HepG2 (cell line): Measurements from ENCODE around the gene HAS3. TPM values are rescaled to one million over a fixed set of nuclear protein-coding genes. Genes with fewer than 3 reads are reported as not detected.
"Not testable (repeated sequence)": the region's sequence is repeated elsewhere in the genome, so short reads cannot be mapped to it uniquely, and the experiment has no call there.

Source experiments
- ATAC-seq: fragments of 200-7000 bp; cut with Tn5 transposase; 3 replicates; pipeline ENCODE4 v1.9.1; 2020; ENCODE audit warnings: mild to moderate bottlenecking, moderate library complexity
- BruUV-seq: library from RNA; stranded (reverse); fragments of 400-500 nt; replicated peaks from 2 replicates; lab custom pipeline; 2021; lab: Mats Ljungman, UMichigan
- CTCF ChIA-PET: fragments of 300-600 bp; formaldehyde crosslinking; extraction: SDS; loops from one replicate; lab custom pipeline; 2021; ENCODE audit warnings: low total read pairs, inconsistent platforms, low intra/inter-chr PET ratio; lab: Yijun Ruan, JAX
- POLR2A ChIA-PET: fragments of 350-600 bp; sonication (Branson Sonifier 250); formaldehyde crosslinking; loops from one replicate; lab custom pipeline; 2020; ENCODE audit warnings: antibody characterized with exemption, inconsistent platforms; lab: Yijun Ruan, JAX
- DNase-seq: peaks from one replicate; pipeline ENCODE4 v3.0.0-alpha.2; 2015; ENCODE audit warnings: low spot score
- FAIRE-seq: peaks from 3 replicates; lab custom pipeline; 2011; peaks lifted over from hg19 to GRCh38; lab: Jason Lieb, UNC
- H2AFZ ChIP-seq: one replicate; pipeline ENCODE4 v1.6.1; 2011; ENCODE audit warnings: low read length, inconsistent platforms
- H3K27ac ChIP-seq: fragments of 300-600 bp; 3 replicates; pipeline ENCODE4 v1.8.0; 2011; ENCODE audit warnings: mixed run types, mild to moderate bottlenecking, mixed read lengths, low read length, inconsistent platforms; ENCODE audit not compliant: insufficient read depth; ENCODE audit errors: extremely low read length
- H3K27me3 ChIP-seq, 2 experiments: fragments of 200-600 bp in 1 of 2; 2 replicates in 1 of 2; 3 replicates in 1 of 2; pipeline versions ENCODE4 v1.6.0 to v1.8.0; 2011; ENCODE audit warnings: low read length in 2 of 2, mild to moderate bottlenecking in 2 of 2, moderate library complexity in 2 of 2, inconsistent platforms in 1 of 2; ENCODE audit not compliant: insufficient read depth in 2 of 2, control insufficient read depth in 1 of 2
- H3K36me3 ChIP-seq, 2 experiments: fragments of 200-600 bp in 1 of 2; replicated peaks in 1 of 2; 2 replicates in 1 of 2; 3 replicates in 1 of 2; pipeline versions ENCODE4 v1.5.1 to v1.8.0; 2011; ENCODE audit warnings: low read length in 2 of 2, inconsistent platforms in 1 of 2; ENCODE audit not compliant: insufficient read depth in 2 of 2, control insufficient read depth in 1 of 2
- H3K4me1 ChIP-seq: 2 replicates; pipeline ENCODE4 v1.5.1; 2012; ENCODE audit warnings: low read length, inconsistent platforms; ENCODE audit not compliant: insufficient read depth
- H3K4me2 ChIP-seq: 2 replicates; pipeline ENCODE4 v1.6.0; 2011; ENCODE audit warnings: low read depth, low read length, inconsistent platforms
- H3K4me3 ChIP-seq, 3 experiments: fragments of 200-600 bp in 1 of 3; sonication (generic), shearing (Covaris generic) in 1 of 3; replicated peaks in 1 of 3; 2 replicates each; pipeline ENCODE4 v1.5.1; 2011 to 2016; ENCODE audit warnings: low read length in 3 of 3, inconsistent platforms in 2 of 3, low read depth in 2 of 3, mild to moderate bottlenecking in 2 of 3, control low read depth in 1 of 3, mixed read lengths in 1 of 3; ENCODE audit not compliant: insufficient read depth in 1 of 3
- H3K79me2 ChIP-seq: one replicate; pipeline ENCODE4 v1.6.1; 2011; ENCODE audit warnings: low read length, inconsistent platforms; ENCODE audit not compliant: insufficient read depth
- H3K9ac ChIP-seq: 2 replicates; pipeline ENCODE4 v1.6.0; 2011; ENCODE audit warnings: mild to moderate bottlenecking, low read depth, low read length, inconsistent platforms; ENCODE audit not compliant: insufficient read depth
- H3K9me3 ChIP-seq: 2 replicates; pipeline ENCODE4 v1.5.1; 2012; ENCODE audit warnings: mild to moderate bottlenecking, low read length
- H4K20me1 ChIP-seq: 2 replicates; pipeline ENCODE4 v1.6.0; 2011; ENCODE audit warnings: inconsistent platforms, mild to moderate bottlenecking, low read length, moderate library complexity; ENCODE audit not compliant: insufficient read depth
- AFF4 ChIP-seq: sonication (generic); formaldehyde crosslinking; IDR thresholded peaks from 2 replicates; pipeline ENCODE4 v1.4.0; 2020; ENCODE audit warnings: missing genetic modification reagents
- MAFF ChIP-seq: IDR thresholded peaks from 2 replicates; pipeline ENCODE4 v1.6.1; 2011; ENCODE audit warnings: low read depth, low read length, improper control_type of control experiment
- MAFK ChIP-seq, 2 experiments: IDR thresholded peaks in 1 of 2; conservative IDR thresholded peaks in 1 of 2; 2 replicates each; pipeline ENCODE4 v1.6.1; 2011; ENCODE audit warnings: improper control_type of control experiment in 2 of 2, low read length in 2 of 2
- MBD4 ChIP-seq: IDR thresholded peaks from 2 replicates; pipeline ENCODE4 v1.6.1; 2012; ENCODE audit warnings: low read length, inconsistent platforms, borderline replicate concordance
- WGBS: methylation state at CpG from one replicate; pipeline ENCODE4 v1.1.6; 2017; ENCODE audit warnings: low lambda C conversion rate; 5-methylcytosine and 5-hydroxymethylcytosine counted together
- in situ Hi-C: cut with HindIII; loops from 2 replicates; pipeline ENCODE4 v1.10.0; 2017; ENCODE audit warnings: low pct_unique_long_range_greater_than_20kb; ENCODE audit not compliant: extremely low pct_ligation_motif_present
- intact Hi-C: fragments of 100-400 bp; cut with micrococcal nuclease; formaldehyde crosslinking; loops from one replicate; pipeline ENCODE4 v1.10.0; 2022; ENCODE audit not compliant: unreplicated experiment
- polyA plus RNA-seq, 8 experiments: library from polyadenylated mRNA; depleted of rRNA in 3 of 8; stranded (reverse) in 7 of 8; unstranded in 1 of 8; fragments of >200 nt; fragmentation: Illumina TruSeq in 4 of 8; extraction: Trizol in 4 of 8; gene quantifications; 2 replicates each; pipeline versions ENCODE4 v1.2.1 to v1.2.3, GENCODE V29; 2011 to 2016; ENCODE audit warnings: low read depth in 4 of 8, missing spikeins in 1 of 8, mixed read lengths in 1 of 8; ENCODE audit not compliant: insufficient read depth in 1 of 8
- total RNA-seq, 5 experiments: library from RNA; depleted of rRNA; stranded (reverse); fragments of >200 nt; fragmentation: Illumina TruSeq; extraction: Trizol; gene quantifications; 2 replicates each; pipeline ENCODE4 v1.2.3, GENCODE V29; 2016; ENCODE audit warnings: low read depth in 1 of 5

Gene HAS3
- total and polyA plus RNA-seq, 2 of the 13 experiments (the other 11 are each of a cell fraction or from before 2014, with no cell fraction given), result 0.04 to 0.30 TPM

GRCh38 chr16:69145658-69146057 is 40.2 kb downstream of the HAS3 start:
- no peak overlapping the region for H3K27ac ChIP-seq
- in situ Hi-C loops, result no loop called here

GRCh38 chr16:69149621-69150020 is 44.2 kb downstream of the HAS3 start:
- peaks cover 23 to 75% of the 10 kb centered on the region in 2 experiments for H3K36me3 ChIP-seq
- not testable (repeated sequence) for H3K79me2 ChIP-seq, H3K4me1 ChIP-seq, H2AFZ ChIP-seq, H3K9ac ChIP-seq, H3K4me3 ChIP-seq, H3K4me2 ChIP-seq, H3K27ac ChIP-seq, H3K27me3 ChIP-seq, H3K9me3 ChIP-seq, DNase-seq, BruUV-seq, FAIRE-seq, ATAC-seq, H4K20me1 ChIP-seq
- POLR2A ChIA-PET, result interaction anchor here (1.0 to 1.7 kb wide), 5 partner anchors 10 to 135 kb away, joined by 3 to 6 read pairs (median 3); partner anchors contain the start of gene SNTB2
- WGBS, result 95% methylated on average over 9 of the region's 9 CpGs
- in situ Hi-C loops, result loop anchor here (5.0 kb wide), 1 partner anchor 138 kb away; no protein-coding TSS in a partner anchor
- intact Hi-C loops, result loop anchor here (1.0 to 5.0 kb wide), 3 partner anchors 38 to 190 kb away; partner anchors contain the start of genes COG8, NIP7 and SNTB2
- CTCF ChIA-PET, result interaction anchor here (2.3 kb wide), 1 partner anchor 137 kb away, joined by 44 read pairs; no protein-coding TSS in a partner anchor

More at GRCh38 chr16:69145658-69146057, 40.2 kb downstream of the HAS3 start:
- ChIA-PET POLR2A (no interaction called here), CTCF (no interaction called here)
- Histone ChIP-seq H3K4me2 (no peak overlapping the region), H3K4me3 (no peak overlapping the region), H3K79me2 (peaks cover 5% of the 10 kb centered on the region), H2AFZ (no peak overlapping the region), H3K27me3 (no peaks in the 10 kb centered on the region), H3K36me3 (peaks cover 31 to 75% of the 10 kb centered on the region in 2 experiments), H4K20me1 (no peaks in the 10 kb centered on the region; the same call in 1 of the 2 replicates), H3K9me3 (no peaks in the 10 kb centered on the region), H3K4me1 (no peaks in the 10 kb centered on the region), H3K9ac (no peak overlapping the region)
- no TSS peak for BruUV-seq
- TF ChIP-seq AFF4 (CRISPR knock-in tag), result no peak
- no peak for TF ChIP-seq MBD4
- peak; percentile 84 for TF ChIP-seq MAFF
- peak; percentile 81 to 88 for TF ChIP-seq MAFK (conservative IDR thresholded peaks at IDR 0.05 in 1 of 2, IDR thresholded peaks at IDR 0.05 in 1 of 2; ENCODE audit: low read length in 2 of 2)
- WGBS, result 87% methylated on average over 4 of the region's 4 CpGs
- ATAC-seq (no peak), FAIRE-seq (no peak), DNase-seq (no peak)
- intact Hi-C loops, result no loop called here
